ENCODE measurements around the gene SCGB3A1. TPM values are rescaled to one million over a fixed set of nuclear protein-coding genes. Genes with fewer than 3 reads are reported as not detected.

SCGB3A1 gene
- total RNA-seq, 3 donors from 2014 or later: 8.8 to 66.5 TPM; not detected in 1

- no peaks in the 10 kb centered on the region for H3K36me3 ChIP-seq
- H3K9me3 ChIP-seq: no peaks in the 10 kb centered on the region
- no peak for TF ChIP-seq CTCF (IDR thresholded peaks at IDR 0.05)
- no peak for TF ChIP-seq POLR2AphosphoS5 (IDR thresholded peaks at IDR 0.05)
- no peak for TF ChIP-seq POLR2A (IDR thresholded peaks at IDR 0.05)
- intact Hi-C loops (cut with DNase I; ENCODE audit: low total_unique reads): no loop called here
- peaks cover 0 to 7% of the 10 kb centered on the region in 2 donors for H3K4me1 ChIP-seq
- no peak for DNase-seq (ENCODE audit: low spot score in 2 of 2)
- H3K4me3 ChIP-seq: no peak overlapping the region
- peaks cover 0 to 20% of the 10 kb centered on the region in 2 donors for H3K27me3 ChIP-seq
- H3K27ac ChIP-seq: peak overlapping the region in 1 of 2 donors; percentile 48
These were observed 3.2 kb upstream of the SCGB3A1 start for GRCh38 chr5:180594311-180595045.

- TF ChIP-seq POLR2A (IDR thresholded peaks at IDR 0.05) (no peak), POLR2AphosphoS5 (IDR thresholded peaks at IDR 0.05) (no peak), CTCF (IDR thresholded peaks at IDR 0.05) (no peak)
- no peak for DNase-seq (ENCODE audit: low spot score in 2 of 2)
- peaks cover 0 to 20% of the 10 kb centered on the region in 2 donors for H3K27me3 ChIP-seq
- peaks cover 0 to 7% of the 10 kb centered on the region in 2 donors for H3K4me1 ChIP-seq
- H3K27ac ChIP-seq: no peak overlapping the region
- intact Hi-C loops (cut with DNase I; ENCODE audit: low total_unique reads): no loop called here
- no peak overlapping the region for H3K4me3 ChIP-seq
- H3K9me3 ChIP-seq: no peaks in the 10 kb centered on the region
- no peaks in the 10 kb centered on the region for H3K36me3 ChIP-seq
These were observed 2.3 kb upstream of the SCGB3A1 start for GRCh38 chr5:180593446-180594206.

GRCh38 chr5:180592176-180592575 is 877 bp upstream of the SCGB3A1 start:
- DNase-seq (ENCODE audit: low spot score in 2 of 2): no peak
- Histone ChIP-seq H3K27ac (no peak overlapping the region), H3K9me3 (no peaks in the 10 kb centered on the region), H3K4me1 (peaks cover 0 to 7% of the 10 kb centered on the region in 2 donors), H3K27me3 (peaks cover 0 to 20% of the 10 kb centered on the region in 2 donors), H3K4me3 (no peak overlapping the region), H3K36me3 (no peaks in the 10 kb centered on the region)
- TF ChIP-seq POLR2A (IDR thresholded peaks at IDR 0.05) (no peak), CTCF (IDR thresholded peaks at IDR 0.05) (no peak), POLR2AphosphoS5 (IDR thresholded peaks at IDR 0.05) (no peak)
- intact Hi-C loops (cut with DNase I; ENCODE audit: low total_unique reads): no loop called here

GRCh38 chr5:180590543-180591310 is 572 bp downstream of the SCGB3A1 start:
- H3K27ac ChIP-seq: peak overlapping the region in 1 of 2 donors; percentile 38
- no peaks in the 10 kb centered on the region for H3K9me3 ChIP-seq
- TF ChIP-seq POLR2AphosphoS5 (IDR thresholded peaks at IDR 0.05): no peak
- no peak for TF ChIP-seq CTCF (IDR thresholded peaks at IDR 0.05)
- TF ChIP-seq POLR2A (IDR thresholded peaks at IDR 0.05): no peak
- H3K4me1 ChIP-seq: peaks cover 0 to 7% of the 10 kb centered on the region in 2 donors
- H3K4me3 ChIP-seq: peak overlapping the region in 2 of 3 donors; percentile 43 to 64
- DNase-seq (ENCODE audit: low spot score in 2 of 2): peak in 1 of 2 donors; percentile 33
- H3K27me3 ChIP-seq: peaks cover 0 to 20% of the 10 kb centered on the region in 2 donors
- H3K36me3 ChIP-seq: no peaks in the 10 kb centered on the region
- intact Hi-C loops (cut with DNase I; ENCODE audit: low total_unique reads): no loop called here
